Lung (tissue), 12 donors: Measurements from ENCODE around the gene DLGAP4. TPM values are rescaled to one million over a fixed set of nuclear protein-coding genes. Genes with fewer than 3 reads are reported as not detected.
A peak's percentile ranks its signal among the peaks of the same experiment; 100 is the strongest.

Experiments
- ATAC-seq: fragments of 200-7000 bp; cut with Tn5 transposase; one replicate; pipeline ENCODE4 v1.9.1; 2020; ENCODE audit warnings: moderate number of reproducible peaks; ENCODE audit not compliant: insufficient read depth, low FRiP score
- DNase-seq, 3 donors: peaks; one replicate each; pipeline ENCODE4 v3.0.0-alpha.2; 2013 to 2017
- H3K27ac ChIP-seq, 2 donors: one replicate each; pipeline ENCODE4 v1.5.1; 2013; ENCODE audit warnings: mild to moderate bottlenecking in 2 of 2, moderate library complexity in 2 of 2, control low read depth in 1 of 2, inconsistent platforms in 1 of 2, low read depth in 1 of 2, low read length in 1 of 2
- H3K27me3 ChIP-seq, 3 donors: one replicate each; pipeline ENCODE4 v1.5.1; 2013; ENCODE audit warnings: low read length in 2 of 3; ENCODE audit not compliant: control insufficient read depth in 3 of 3, insufficient read depth in 3 of 3
- H3K36me3 ChIP-seq, 4 donors: one replicate each; pipeline ENCODE4 v1.5.1; 2013; ENCODE audit warnings: low read length in 4 of 4, mild to moderate bottlenecking in 1 of 4, moderate library complexity in 1 of 4; ENCODE audit not compliant: control insufficient read depth in 4 of 4, insufficient read depth in 4 of 4
- H3K4me1 ChIP-seq, 5 donors: one replicate each; pipeline ENCODE4 v1.5.1; 2013; ENCODE audit warnings: low read length in 5 of 5, mild to moderate bottlenecking in 2 of 5, moderate library complexity in 1 of 5; ENCODE audit not compliant: control insufficient read depth in 5 of 5, insufficient read depth in 5 of 5
- H3K4me3 ChIP-seq: one replicate; pipeline ENCODE4 v1.5.1; 2013; ENCODE audit warnings: mild to moderate bottlenecking, control low read depth, moderate library complexity
- H3K9ac ChIP-seq, 2 donors: one replicate each; pipeline ENCODE4 v1.5.1; 2013; ENCODE audit warnings: low read length in 2 of 2, control low read depth in 1 of 2; ENCODE audit not compliant: insufficient read depth in 1 of 2
- H3K9me3 ChIP-seq, 4 donors: one replicate each; pipeline ENCODE4 v1.5.1; 2013; ENCODE audit warnings: low read length in 3 of 4, mild to moderate bottlenecking in 1 of 4, moderate library complexity in 1 of 4; ENCODE audit not compliant: control insufficient read depth in 4 of 4, insufficient read depth in 3 of 4
- WGBS, 2 donors: extraction: QIAGEN DNeasy Blood & Tissue Kit; methylation state at CpG; one replicate each; pipeline ENCODE4 v1.1.7; 2013; 5-methylcytosine and 5-hydroxymethylcytosine counted together
- polyA plus RNA-seq, 2 donors: library from polyadenylated mRNA; stranded (reverse); fragments of 200-250 nt; gene quantifications; one replicate each; pipeline ENCODE4 v1.2.1, GENCODE V29; 2013
- total RNA-seq, 2 donors: library from RNA; depleted of rRNA in 1 of 2; stranded (reverse); fragments of >200 nt in 1 of 2; gene quantifications; one replicate each; pipeline ENCODE4 v1.2.1, GENCODE V29; 2014 to 2021
- TF ChIP-seq, protein P1 (sequence below): IDR thresholded peaks from 2 replicates; pipeline ENCODE4 v1.5.1; 2012; ENCODE audit warnings: mild to moderate bottlenecking; ENCODE audit errors: control extremely low read depth, extremely low read depth
- donor health status: control.
- donor health status: control.
- donor health status: Bipolar disorder and iron deficiency.
- donor health status: healthy.
- donor health status: DM: yes; HTN: yes; CAD: no.

Gene DLGAP4
- total and polyA plus RNA-seq, 4 donors: 34.6 to 67.6 (median 35.8) TPM

DNA sequence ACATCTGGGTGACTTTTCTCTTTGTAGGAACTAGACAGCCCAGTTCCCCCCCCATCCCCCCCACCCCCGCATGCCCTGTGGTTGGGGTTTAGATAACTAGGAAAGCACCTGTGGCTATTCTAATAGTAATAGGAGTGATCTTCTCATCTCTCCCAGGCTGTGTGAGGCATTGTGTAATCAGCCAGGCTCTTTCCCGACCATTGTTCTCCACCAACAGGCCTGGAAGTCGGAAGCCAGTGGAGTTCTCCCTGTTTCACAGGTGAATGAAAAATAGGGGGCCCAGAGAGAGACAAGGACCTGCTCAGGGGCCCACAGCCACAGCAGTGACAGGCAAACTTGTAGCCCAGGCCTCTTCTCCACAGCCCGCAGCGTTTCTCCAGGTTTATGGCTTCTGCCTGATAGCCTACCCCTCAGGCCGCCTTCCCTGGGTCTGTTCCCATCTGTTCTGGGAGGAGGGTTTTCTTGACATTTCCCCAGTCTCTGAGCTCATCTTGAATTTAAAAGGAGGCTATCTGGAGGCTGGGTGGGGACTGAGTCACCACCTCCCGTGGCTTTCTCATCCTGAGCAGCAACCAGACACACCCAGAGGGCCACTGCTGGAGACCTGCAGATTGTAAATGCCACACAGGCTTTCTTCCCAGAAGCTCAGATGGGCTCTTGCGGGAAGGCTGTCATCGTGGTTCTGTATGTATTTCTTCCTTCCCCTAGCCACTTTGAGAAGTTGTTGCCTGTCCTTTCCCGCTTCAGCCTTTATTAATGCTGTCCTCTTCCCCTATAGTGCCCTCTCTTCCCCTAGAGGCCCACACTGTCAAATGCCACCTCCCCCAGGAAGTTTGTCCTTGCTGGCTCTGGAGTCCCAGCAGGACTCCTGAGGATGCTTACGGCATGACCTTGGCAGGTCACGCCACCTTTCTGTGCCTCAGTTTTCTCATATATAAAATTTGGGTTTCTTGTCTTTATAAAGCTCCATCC is 159.3 kb downstream of the DLGAP4 start:
- Histone ChIP-seq H3K9ac (no peak overlapping the region), H3K4me3 (no peak overlapping the region), H3K27me3 (no peaks in the 10 kb centered on the region), H3K9me3 (no peaks in the 10 kb centered on the region), H3K27ac (peak overlapping the region; percentile 57 to 68), H3K36me3 (no peaks in the 10 kb centered on the region), H3K4me1 (peaks cover 34 to 60% (median 40%) of the 10 kb centered on the region in 5 donors)
- no peak for ATAC-seq
- 57 to 70% methylated on average over 12 of the region's 12 CpGs for WGBS, 2 donors
- DNase-seq: no peak
- TF ChIP-seq, protein P1, sequence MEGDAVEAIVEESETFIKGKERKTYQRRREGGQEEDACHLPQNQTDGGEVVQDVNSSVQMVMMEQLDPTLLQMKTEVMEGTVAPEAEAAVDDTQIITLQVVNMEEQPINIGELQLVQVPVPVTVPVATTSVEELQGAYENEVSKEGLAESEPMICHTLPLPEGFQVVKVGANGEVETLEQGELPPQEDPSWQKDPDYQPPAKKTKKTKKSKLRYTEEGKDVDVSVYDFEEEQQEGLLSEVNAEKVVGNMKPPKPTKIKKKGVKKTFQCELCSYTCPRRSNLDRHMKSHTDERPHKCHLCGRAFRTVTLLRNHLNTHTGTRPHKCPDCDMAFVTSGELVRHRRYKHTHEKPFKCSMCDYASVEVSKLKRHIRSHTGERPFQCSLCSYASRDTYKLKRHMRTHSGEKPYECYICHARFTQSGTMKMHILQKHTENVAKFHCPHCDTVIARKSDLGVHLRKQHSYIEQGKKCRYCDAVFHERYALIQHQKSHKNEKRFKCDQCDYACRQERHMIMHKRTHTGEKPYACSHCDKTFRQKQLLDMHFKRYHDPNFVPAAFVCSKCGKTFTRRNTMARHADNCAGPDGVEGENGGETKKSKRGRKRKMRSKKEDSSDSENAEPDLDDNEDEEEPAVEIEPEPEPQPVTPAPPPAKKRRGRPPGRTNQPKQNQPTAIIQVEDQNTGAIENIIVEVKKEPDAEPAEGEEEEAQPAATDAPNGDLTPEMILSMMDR: no peak

- H3K27me3 ChIP-seq: no peaks in the 10 kb centered on the region
- DNase-seq (no peak), ATAC-seq (no peak)
- TF ChIP-seq, protein P1: no peak
- H3K36me3 ChIP-seq: no peaks in the 10 kb centered on the region
- 64 to 70% methylated on average over 3 of the region's 3 CpGs for WGBS, 2 donors
- peaks cover 36 to 56% (median 38%) of the 10 kb centered on the region in 5 donors for H3K4me1 ChIP-seq
- H3K9ac ChIP-seq: no peak overlapping the region
- no peak overlapping the region for H3K4me3 ChIP-seq
- H3K9me3 ChIP-seq: no peaks in the 10 kb centered on the region
- peak overlapping the region; percentile 57 to 68 for H3K27ac ChIP-seq
These were observed 159.9 kb downstream of the DLGAP4 start for GRCh38 chr20:36466089-36466488.

DNA sequence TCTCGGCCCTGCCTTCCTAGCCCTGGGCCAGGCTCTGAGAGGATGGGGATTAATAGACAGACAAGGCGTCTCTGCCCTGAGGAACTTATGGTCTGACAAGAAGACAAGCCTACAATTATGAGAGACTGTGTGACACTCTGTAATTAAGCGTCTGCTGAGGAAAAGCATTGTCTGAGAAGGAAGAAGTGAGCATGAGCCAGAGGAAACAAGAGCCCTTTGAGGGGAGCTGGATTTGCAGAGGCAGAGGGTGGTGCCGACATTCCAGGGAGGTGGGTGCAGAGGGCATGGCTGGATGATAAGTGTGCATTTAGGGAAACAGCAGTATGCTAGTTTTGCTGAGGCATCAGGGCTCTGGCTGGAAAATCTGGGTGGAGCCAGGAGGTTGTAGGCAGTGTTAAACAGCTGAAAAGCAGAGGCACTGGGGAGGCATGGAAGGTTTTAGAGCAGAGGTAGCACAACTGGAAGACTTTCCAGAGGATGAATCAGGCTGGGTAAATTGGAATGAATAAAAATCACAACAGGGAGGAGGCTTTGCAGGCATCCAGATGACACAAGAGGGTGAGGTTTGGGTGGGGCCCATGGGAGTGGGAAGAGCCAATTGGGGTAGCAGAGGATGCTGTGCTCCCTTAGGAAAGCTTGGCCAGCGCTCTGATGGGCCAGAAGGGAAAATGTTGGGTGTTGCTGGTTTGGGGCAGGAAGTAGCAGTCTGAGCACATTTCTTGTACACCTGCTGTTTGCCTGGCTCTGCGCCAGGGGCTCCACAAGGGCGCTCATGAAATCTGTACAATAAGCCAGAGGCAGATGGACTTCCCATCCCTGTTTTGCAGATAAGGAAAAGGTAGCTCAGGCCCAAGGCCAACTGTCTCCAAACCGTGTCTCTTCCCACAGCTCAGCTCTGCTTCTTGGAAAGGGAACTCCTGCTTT is 161.2 kb downstream of the DLGAP4 start:
- peak; percentile 32 to 60 (median 37) for DNase-seq
- H3K4me1 ChIP-seq: peaks cover 38 to 65% (median 48%) of the 10 kb centered on the region in 5 donors
- ATAC-seq: no peak

More for the DNA sequence above, 161.2 kb downstream of the DLGAP4 start:
- TF ChIP-seq, protein P1: no peak
- Histone ChIP-seq H3K27me3 (no peaks in the 10 kb centered on the region), H3K9ac (no peak overlapping the region), H3K4me3 (no peak overlapping the region), H3K36me3 (no peaks in the 10 kb centered on the region), H3K27ac (peak overlapping the region; percentile 57 to 68), H3K9me3 (no peaks in the 10 kb centered on the region)
- WGBS, 2 donors: 27 to 33% methylated on average over 8 of the region's 8 CpGs
